ENCODE results near the gene HGD.
A peak's percentile ranks its signal among the peaks of the same experiment; 100 is the strongest.
"Not testable (repeated sequence)": the region's sequence is repeated elsewhere in the genome, so short reads cannot be mapped to it uniquely, and the experiment has no call there.

HGD gene, protein sequence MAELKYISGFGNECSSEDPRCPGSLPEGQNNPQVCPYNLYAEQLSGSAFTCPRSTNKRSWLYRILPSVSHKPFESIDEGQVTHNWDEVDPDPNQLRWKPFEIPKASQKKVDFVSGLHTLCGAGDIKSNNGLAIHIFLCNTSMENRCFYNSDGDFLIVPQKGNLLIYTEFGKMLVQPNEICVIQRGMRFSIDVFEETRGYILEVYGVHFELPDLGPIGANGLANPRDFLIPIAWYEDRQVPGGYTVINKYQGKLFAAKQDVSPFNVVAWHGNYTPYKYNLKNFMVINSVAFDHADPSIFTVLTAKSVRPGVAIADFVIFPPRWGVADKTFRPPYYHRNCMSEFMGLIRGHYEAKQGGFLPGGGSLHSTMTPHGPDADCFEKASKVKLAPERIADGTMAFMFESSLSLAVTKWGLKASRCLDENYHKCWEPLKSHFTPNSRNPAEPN

GRCh38 chr3:120682095-120682681 is at the start of gene HGD:
HGD (minus strand) TSS chr3:120682239; CDS start chr3:120682111, 128 bp downstream.
- no peak for DNase-seq

- no peak for DNase-seq
Measured at GRCh38 chr3:120730576-120731542, 48.8 kb upstream of the HGD start.

GRCh38 chr3:120726791-120727190 is 44.8 kb upstream of the HGD start:
- DNase-seq, result peak; percentile 28

- DNase-seq, result not testable (repeated sequence)
Measured at GRCh38 chr3:120719167-120719834, 37.3 kb upstream of the HGD start.

DNA sequence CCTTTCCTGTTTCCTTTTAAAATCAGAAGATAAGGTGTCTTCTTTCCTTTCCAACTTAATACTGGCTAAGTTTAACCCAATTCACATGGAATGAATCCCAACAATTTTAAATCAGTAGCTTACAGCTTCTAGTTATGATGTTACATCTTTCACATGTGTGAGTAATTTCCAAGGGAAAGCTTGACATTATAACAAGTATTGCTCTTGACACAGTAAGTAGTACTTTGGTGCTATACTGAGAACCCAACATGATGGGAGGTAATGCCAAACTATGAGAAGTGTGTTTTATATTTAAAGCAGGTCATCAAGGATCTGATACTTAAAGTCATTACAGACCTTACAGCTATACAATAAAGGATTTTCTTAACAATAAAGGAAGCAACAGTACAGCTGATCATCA is 31.2 kb upstream of the HGD start:
- DNase-seq, result no peak

DNA sequence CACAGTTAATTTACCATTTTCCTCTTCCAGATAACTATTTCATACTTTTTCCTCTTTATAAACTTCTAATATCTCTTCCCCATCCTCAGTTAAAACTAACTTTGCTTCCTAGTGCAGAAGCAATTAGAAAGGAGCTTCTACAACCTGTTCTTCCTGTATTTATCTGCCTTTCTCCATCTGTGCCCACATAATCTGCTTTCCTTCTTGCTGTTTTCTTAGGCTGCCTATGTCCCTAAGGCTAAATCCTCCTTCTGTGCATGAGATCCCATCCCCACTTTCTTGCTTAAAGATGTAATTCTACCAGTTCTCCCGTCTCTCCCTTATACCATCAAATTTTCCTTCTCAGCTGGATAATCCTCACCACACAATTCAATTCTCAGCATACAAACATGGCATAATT is 28.3 kb upstream of the HGD start:
- DNase-seq, result no peak

GRCh38 chr3:120708408-120708807 is 26.4 kb upstream of the HGD start:
- no peak for DNase-seq

DNA sequence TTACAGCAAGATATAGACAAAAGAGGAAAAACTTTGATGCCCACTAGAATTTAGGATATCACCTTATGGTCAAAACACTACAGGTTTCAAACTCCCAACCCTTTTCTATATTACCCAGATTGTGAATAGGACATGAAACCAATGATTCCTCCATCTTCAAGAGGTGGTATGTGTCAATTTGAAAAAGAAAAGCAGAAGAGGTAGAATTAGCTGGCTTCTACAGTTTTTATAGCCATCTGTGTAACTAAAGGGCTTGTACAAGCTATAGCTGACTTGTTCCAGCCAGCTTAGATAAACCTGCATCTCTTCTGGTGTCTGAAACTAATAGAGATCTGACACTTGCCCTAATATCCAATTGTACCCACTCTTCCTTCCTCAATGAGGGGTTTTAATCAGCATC is 24.9 kb upstream of the HGD start:
- no peak for DNase-seq

DNA sequence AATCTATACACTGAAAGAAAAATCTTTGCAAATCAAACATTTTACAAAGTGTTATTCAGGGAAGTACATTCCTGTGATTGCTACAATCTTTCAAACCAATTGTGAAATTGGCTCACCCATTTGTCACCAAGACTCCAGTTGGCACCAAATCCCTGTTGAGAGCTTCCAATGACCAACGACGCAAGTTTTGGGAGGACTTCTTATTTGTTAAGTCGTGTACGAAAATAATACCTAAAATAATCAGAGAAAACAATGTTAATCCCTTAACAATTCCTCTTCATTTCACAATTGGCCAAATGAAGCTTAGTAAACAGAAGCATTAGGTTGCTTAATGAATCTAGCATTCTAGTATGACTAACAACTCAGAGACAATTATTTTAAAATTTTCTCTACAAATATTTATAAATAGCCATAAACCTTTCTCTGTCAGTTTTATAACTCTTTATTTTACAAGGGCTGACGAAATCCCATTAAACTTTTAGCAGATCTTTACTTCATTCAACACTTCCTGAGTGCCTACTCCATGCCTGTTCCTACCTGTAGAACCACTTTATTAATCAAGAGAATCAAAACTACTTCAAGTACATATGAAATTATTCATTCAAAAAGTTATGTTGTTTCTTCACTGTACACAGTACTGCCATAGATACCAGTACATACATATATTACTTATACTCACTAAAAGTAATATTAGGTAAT is 24.0 kb upstream of the HGD start:
- no peak for DNase-seq

GRCh38 chr3:120699333-120699732 is 17.3 kb upstream of the HGD start:
- no peak for DNase-seq

- DNase-seq, result peak; percentile 84
Measured at GRCh38 chr3:120693439-120694171, 11.6 kb upstream of the HGD start.

DNA sequence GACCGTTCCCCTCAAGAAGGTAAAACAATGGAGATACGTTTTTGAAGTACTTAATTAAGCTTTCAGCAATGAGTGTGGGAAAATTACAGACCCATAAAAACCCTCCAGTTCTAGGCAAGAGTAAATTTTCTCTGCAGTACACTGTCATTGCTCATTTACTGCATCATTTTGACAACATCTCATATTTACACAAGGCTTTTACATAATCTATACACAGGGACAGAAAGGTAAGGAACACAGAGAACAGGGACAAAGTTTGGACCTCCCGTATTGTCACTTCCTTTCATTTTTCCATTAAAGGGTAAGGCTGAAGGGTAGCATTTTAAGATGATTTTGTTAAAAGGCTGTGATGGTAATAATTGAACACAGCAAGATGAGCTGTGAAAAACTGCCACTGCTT is 7.4 kb upstream of the HGD start:
- no peak for DNase-seq

- peak; percentile 81 for DNase-seq
Measured at GRCh38 chr3:120688121-120688520, 6.1 kb upstream of the HGD start.

DNA sequence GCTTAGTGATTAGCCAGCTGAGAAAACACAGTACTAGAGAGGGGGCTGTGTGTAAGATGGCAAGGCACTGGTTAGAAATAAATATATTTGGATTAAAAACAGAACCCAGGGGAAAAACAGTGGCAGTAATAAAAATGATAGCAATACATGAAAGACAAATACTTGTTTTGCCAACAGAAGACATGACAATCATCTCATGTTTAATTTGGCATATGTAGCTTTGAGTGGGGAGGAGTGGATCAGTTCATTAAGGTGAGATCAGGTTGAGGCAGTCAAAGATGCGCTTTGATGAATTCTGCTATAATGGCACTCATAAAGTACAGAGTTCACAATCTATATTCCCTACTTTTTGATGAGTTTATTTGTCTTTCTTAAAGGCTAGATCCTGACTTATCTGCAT is 3.4 kb upstream of the HGD start:
- DNase-seq, result no peak

DNA sequence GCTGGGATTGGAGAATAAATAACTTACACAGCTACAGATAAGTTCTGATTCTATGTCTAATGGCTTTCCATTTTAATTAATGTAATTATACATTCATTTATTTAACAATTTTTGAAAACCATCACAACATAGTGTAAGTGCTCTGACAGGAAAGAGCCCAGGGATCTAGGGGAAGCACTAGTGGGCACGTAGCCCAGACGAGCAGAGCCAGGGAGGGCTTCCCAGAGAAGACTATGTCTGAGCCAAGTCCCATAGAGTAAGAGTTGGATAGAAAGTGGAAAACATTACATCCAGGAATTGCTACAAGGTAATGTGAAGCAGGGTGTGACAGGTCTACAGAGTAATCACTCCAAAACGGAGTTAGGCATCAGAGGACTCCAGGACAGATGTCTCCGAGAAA is 2.9 kb upstream of the HGD start:
- DNase-seq, result no peak

GRCh38 chr3:120683671-120684301 is 1.7 kb upstream of the HGD start:
- DNase-seq, result no peak

GRCh38 chr3:120683213-120683612 is 1.2 kb upstream of the HGD start:
- DNase-seq, result no peak

DNA sequence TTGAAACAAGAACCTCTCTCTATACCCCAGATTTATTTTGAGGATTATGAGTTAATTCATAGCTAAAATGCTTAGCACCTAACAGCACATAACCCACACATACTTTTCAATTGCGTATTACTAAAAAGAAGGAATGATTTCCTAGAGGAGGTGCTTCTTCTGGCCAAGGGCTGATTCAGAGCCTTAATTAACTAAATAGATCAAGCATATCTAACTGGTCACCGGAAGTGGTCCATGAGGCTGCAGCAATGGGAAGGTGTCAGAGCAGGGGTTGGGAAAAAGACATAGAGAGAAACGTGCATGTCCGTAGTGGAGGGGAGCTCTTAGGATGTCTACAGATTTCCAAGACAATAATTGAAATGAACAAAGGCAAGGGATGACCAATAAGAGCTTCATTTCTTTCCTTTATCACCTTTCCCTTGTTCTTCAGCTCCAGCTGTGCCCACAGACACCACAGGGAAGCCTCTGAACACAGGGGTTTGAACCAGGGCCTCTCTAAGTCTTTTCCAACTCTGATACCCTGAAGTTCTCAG is 467 bp downstream of the HGD start:
- no peak for DNase-seq

DNA sequence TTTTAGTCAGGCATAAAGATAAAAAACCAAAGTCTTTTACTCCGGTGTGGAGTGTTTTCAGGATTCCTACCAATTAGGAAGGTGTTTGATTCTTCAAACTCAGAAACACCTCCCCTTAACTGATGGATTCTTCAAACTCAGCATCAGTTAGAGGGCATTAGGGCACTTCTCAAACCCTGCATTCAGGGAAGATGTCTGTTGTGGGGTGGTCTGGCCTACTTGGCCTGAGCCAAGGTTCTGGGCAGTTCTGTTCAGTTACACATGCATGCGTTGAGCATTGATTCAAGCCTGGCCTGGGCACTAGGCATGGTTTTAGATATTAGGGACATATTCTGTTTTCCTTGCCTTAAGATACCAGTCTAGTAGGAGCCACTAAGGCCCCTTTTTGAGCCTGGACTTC is 1.0 kb downstream of the HGD start:
- DNase-seq, result no peak

- no peak for DNase-seq
Measured at GRCh38 chr3:120680193-120680894, 1.7 kb downstream of the HGD start.

Data from fibroblast of skin of right quadriceps (primary cell).